Neural progenitor cell (in vitro differentiated cells): Measurements from ENCODE around the gene NAB2. TPM values are rescaled to one million over a fixed set of nuclear protein-coding genes. Genes with fewer than 3 reads are reported as not detected.

Experiments used
- DNase-seq: peaks from one replicate; pipeline ENCODE4 v3.0.0-alpha.2; 2016; ENCODE audit warnings: low spot score
- H2AFZ ChIP-seq: fragments of 200-600 bp; sonication (generic); replicated peaks from 2 replicates; pipeline ENCODE4 v1.6.1; 2016; ENCODE audit warnings: antibody characterized with exemption
- H3F3A ChIP-seq: fragments of 200-600 bp; sonication (generic); 2 replicates; pipeline ENCODE4 v1.6.1; 2016; ENCODE audit warnings: antibody characterized with exemption, low read depth
- H3K27ac ChIP-seq: fragments of 200-600 bp; sonication (generic); 2 replicates; pipeline ENCODE4 v1.5.1; 2016; ENCODE audit warnings: mild to moderate bottlenecking
- H3K27me3 ChIP-seq: fragments of 200-600 bp; sonication (generic); 2 replicates; pipeline ENCODE4 v1.6.1; 2016; ENCODE audit warnings: mild to moderate bottlenecking, moderate library complexity
- H3K36me3 ChIP-seq: fragments of 200-600 bp; sonication (generic); 2 replicates; pipeline ENCODE4 v1.5.1; 2016
- H3K4me1 ChIP-seq: fragments of 200-600 bp; sonication (generic); 2 replicates; pipeline ENCODE4 v1.6.1; 2016; ENCODE audit warnings: mixed run types
- H3K4me2 ChIP-seq: fragments of 200-600 bp; sonication (generic); 2 replicates; pipeline ENCODE4 v1.6.1; 2016
- H3K4me3 ChIP-seq: fragments of 200-600 bp; sonication (generic); 2 replicates; pipeline ENCODE4 v1.5.1; 2016
- H3K79me2 ChIP-seq: fragments of 200-600 bp; sonication (generic); 2 replicates; pipeline ENCODE4 v1.6.1; 2016; ENCODE audit warnings: low read depth
- H3K9ac ChIP-seq: fragments of 200-600 bp; sonication (generic); 2 replicates; pipeline ENCODE4 v1.6.1; 2016
- H3K9me3 ChIP-seq: fragments of 200-600 bp; sonication (generic); 2 replicates; pipeline ENCODE4 v1.5.1; 2016; ENCODE audit warnings: low read depth
- H4K20me1 ChIP-seq: fragments of 200-600 bp; sonication (generic); 2 replicates; pipeline ENCODE4 v1.6.1; 2016; ENCODE audit warnings: low read depth
- H3K27ac Mint-ChIP-seq: 3 replicates; pipeline ENCODE4 v1.8.0; 2021; ENCODE audit warnings: mixed read lengths
- H3K27me3 Mint-ChIP-seq: 2 replicates; pipeline ENCODE4 v1.8.0; 2022; ENCODE audit warnings: low read depth, mild to moderate bottlenecking, inconsistent platforms, moderate library complexity, mixed read lengths; ENCODE audit not compliant: insufficient read depth
- H3K36me3 Mint-ChIP-seq: 3 replicates; pipeline ENCODE4 v1.8.0; 2021; ENCODE audit warnings: mixed read lengths
- H3K4me1 Mint-ChIP-seq: 3 replicates; pipeline ENCODE4 v1.8.0; 2021; ENCODE audit warnings: mixed read lengths
- H3K4me3 Mint-ChIP-seq: 3 replicates; pipeline ENCODE4 v1.8.0; 2021; ENCODE audit warnings: mild to moderate bottlenecking, moderate library complexity, mixed read lengths
- H3K9me3 Mint-ChIP-seq: 3 replicates; pipeline ENCODE4 v1.8.0; 2020; ENCODE audit warnings: mixed read lengths
- EZH2 ChIP-seq: fragments of 200-600 bp; sonication (generic); IDR thresholded peaks from 2 replicates; pipeline ENCODE4 v1.6.1; 2017; ENCODE audit warnings: antibody characterized with exemption, mild to moderate bottlenecking, moderate library complexity
- EZH2phosphoT487 ChIP-seq: fragments of 200-600 bp; sonication (generic); IDR thresholded peaks from 2 replicates; pipeline ENCODE4 v1.6.1; 2017; ENCODE audit warnings: antibody characterized with exemption
- total RNA-seq: library from RNA; depleted of rRNA; stranded (reverse); fragments of >200 nt; gene quantifications from 2 replicates; pipeline ENCODE4 v1.2.3, GENCODE V29; 2015; ENCODE audit warnings: low replicate concordance
- TF ChIP-seq, protein P1 (sequence below): fragments of 200-600 bp; sonication (generic); IDR thresholded peaks from 2 replicates; pipeline ENCODE4 v1.5.1; 2017; ENCODE audit warnings: antibody characterized with exemption, mild to moderate bottlenecking

The NAB2 gene
- total RNA-seq, 1 donor from 2014 or later = 19.8 TPM

- Histone ChIP-seq H3K4me3 (peak overlapping the region; percentile 74), H3K9me3 (no peaks in the 10 kb centered on the region), H3K4me1 (peaks cover 18% of the 10 kb centered on the region), H3K27ac (peak overlapping the region; percentile 85), H3K9ac (no peak overlapping the region), H3K27me3 (no peaks in the 10 kb centered on the region), H3K36me3 (no peaks in the 10 kb centered on the region), H4K20me1 (peaks cover 20% of the 10 kb centered on the region), H3K4me2 (peak overlapping the region; percentile 83), H3K79me2 (peaks cover 25% of the 10 kb centered on the region), H3F3A (peaks cover 44% of the 10 kb centered on the region), H2AFZ (peak overlapping the region; percentile 53)
- DNase-seq = peak; percentile 90
- TF ChIP-seq, protein P1, sequence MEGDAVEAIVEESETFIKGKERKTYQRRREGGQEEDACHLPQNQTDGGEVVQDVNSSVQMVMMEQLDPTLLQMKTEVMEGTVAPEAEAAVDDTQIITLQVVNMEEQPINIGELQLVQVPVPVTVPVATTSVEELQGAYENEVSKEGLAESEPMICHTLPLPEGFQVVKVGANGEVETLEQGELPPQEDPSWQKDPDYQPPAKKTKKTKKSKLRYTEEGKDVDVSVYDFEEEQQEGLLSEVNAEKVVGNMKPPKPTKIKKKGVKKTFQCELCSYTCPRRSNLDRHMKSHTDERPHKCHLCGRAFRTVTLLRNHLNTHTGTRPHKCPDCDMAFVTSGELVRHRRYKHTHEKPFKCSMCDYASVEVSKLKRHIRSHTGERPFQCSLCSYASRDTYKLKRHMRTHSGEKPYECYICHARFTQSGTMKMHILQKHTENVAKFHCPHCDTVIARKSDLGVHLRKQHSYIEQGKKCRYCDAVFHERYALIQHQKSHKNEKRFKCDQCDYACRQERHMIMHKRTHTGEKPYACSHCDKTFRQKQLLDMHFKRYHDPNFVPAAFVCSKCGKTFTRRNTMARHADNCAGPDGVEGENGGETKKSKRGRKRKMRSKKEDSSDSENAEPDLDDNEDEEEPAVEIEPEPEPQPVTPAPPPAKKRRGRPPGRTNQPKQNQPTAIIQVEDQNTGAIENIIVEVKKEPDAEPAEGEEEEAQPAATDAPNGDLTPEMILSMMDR = peak; percentile 62
- TF ChIP-seq EZH2phosphoT487 = no peak
- H3K36me3 Mint-ChIP-seq = peaks cover 5% of the 10 kb centered on the region
- H3K9me3 Mint-ChIP-seq = no peaks in the 10 kb centered on the region
- H3K4me3 Mint-ChIP-seq = peak overlapping the region; percentile 87
- peaks cover 41% of the 10 kb centered on the region for H3K4me1 Mint-ChIP-seq
- peak overlapping the region; percentile 83 for H3K27ac Mint-ChIP-seq
- peaks cover 7% of the 10 kb centered on the region for H3K27me3 Mint-ChIP-seq
Measured at GRCh38 chr12:57086493-57087009, 2.4 kb upstream of the NAB2 start.

- TF ChIP-seq EZH2 (no peak), EZH2phosphoT487 (no peak)
- TF ChIP-seq, protein P1 = no peak
- H3K79me2 ChIP-seq = peaks cover 28% of the 10 kb centered on the region
- no peak overlapping the region for H3K9ac ChIP-seq
- Mint-ChIP-seq H3K27ac (peak overlapping the region; percentile 83), H3K4me1 (peaks cover 47% of the 10 kb centered on the region), H3K9me3 (no peaks in the 10 kb centered on the region), H3K27me3 (peaks cover 7% of the 10 kb centered on the region), H3K4me3 (peak overlapping the region; percentile 92), H3K36me3 (peaks cover 9% of the 10 kb centered on the region)
- peak overlapping the region; percentile 83 for H3K4me2 ChIP-seq
- no peaks in the 10 kb centered on the region for H3K9me3 ChIP-seq
- H3K4me3 ChIP-seq = peak overlapping the region; percentile 74
- H3F3A ChIP-seq = peaks cover 44% of the 10 kb centered on the region
- H4K20me1 ChIP-seq = peaks cover 26% of the 10 kb centered on the region
- H3K4me1 ChIP-seq = peaks cover 18% of the 10 kb centered on the region
- H3K27ac ChIP-seq = peak overlapping the region; percentile 85
- peak; percentile 89 for DNase-seq
- peak overlapping the region; percentile 53 for H2AFZ ChIP-seq
- no peaks in the 10 kb centered on the region for H3K27me3 ChIP-seq
- no peaks in the 10 kb centered on the region for H3K36me3 ChIP-seq
Measured at GRCh38 chr12:57087010-57087690, 1.8 kb upstream of the NAB2 start.

DNA sequence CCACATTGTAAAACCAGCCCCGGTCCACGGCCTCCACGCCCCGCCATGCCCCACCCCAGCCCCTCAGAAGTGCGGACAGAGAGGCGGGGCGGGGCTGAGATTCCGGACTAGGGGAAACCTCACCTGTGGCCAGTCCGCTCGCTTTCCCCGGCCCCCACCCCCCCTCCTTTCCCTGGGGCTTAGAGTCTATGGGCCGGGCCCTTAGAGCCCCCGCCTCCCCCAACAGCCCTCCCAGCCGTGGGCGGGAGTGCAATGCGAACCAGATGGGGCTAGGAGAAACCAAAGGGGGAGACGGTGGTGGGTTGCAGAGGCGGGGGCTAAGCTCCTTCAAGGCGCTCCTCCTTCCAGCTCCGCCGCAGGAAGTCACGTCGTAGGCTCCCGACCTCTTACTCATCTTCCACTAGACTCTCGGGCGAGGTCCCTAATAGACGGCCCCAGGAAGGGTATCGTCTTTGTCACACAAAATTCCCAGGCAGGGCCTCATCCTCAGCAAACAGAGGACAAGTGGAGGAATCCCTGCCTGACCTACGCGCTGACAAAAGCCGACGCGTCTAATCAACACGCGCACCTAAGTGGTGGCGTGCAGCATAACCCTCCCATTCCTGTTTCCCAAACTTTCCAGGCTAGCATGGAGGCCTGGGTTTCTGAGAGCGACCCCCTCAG is 1.1 kb upstream of the NAB2 start:
- Histone ChIP-seq H3K4me3 (peak overlapping the region; percentile 74), H3K9me3 (no peaks in the 10 kb centered on the region), H3K9ac (no peak overlapping the region), H3F3A (peaks cover 44% of the 10 kb centered on the region), H3K27me3 (no peaks in the 10 kb centered on the region), H4K20me1 (peaks cover 31% of the 10 kb centered on the region), H3K4me1 (peaks cover 18% of the 10 kb centered on the region), H3K27ac (peak overlapping the region; percentile 85), H3K79me2 (peaks cover 28% of the 10 kb centered on the region), H3K4me2 (peak overlapping the region; percentile 83), H2AFZ (peak overlapping the region; percentile 1), H3K36me3 (no peaks in the 10 kb centered on the region)
- H3K4me3 Mint-ChIP-seq = peak overlapping the region; percentile 92
- H3K9me3 Mint-ChIP-seq = no peaks in the 10 kb centered on the region
- DNase-seq = peak; percentile 94
- peaks cover 13% of the 10 kb centered on the region for H3K36me3 Mint-ChIP-seq
- TF ChIP-seq, protein P1 = no peak
- TF ChIP-seq EZH2phosphoT487 (no peak), EZH2 (no peak)
- peak overlapping the region; percentile 98 for H3K27ac Mint-ChIP-seq
- H3K27me3 Mint-ChIP-seq = peaks cover 7% of the 10 kb centered on the region
- peaks cover 53% of the 10 kb centered on the region for H3K4me1 Mint-ChIP-seq
